ENCODE measurements around the gene PEMT. TPM values are rescaled to one million over a fixed set of nuclear protein-coding genes. Genes with fewer than 3 reads are reported as not detected.

The PEMT gene
- total RNA-seq, 1 experiment from 2014 or later = 35.4 TPM

GRCh38 chr17:17536702-17537101 is 54.8 kb downstream of the PEMT start:
- DNase-seq (ENCODE audit: low read depth) = no peak

GRCh38 chr17:17535957-17536356 is 55.6 kb downstream of the PEMT start:
- DNase-seq (ENCODE audit: low read depth) = peak; percentile 35

- no peak for DNase-seq (ENCODE audit: low read depth)
These were observed 57.5 kb downstream of the PEMT start for GRCh38 chr17:17533901-17534441.

- no peak for DNase-seq (ENCODE audit: low read depth)
These were observed 58.5 kb downstream of the PEMT start for GRCh38 chr17:17532991-17533390.

- DNase-seq (ENCODE audit: low read depth) = no peak
These were observed 60.4 kb downstream of the PEMT start for GRCh38 chr17:17531156-17531555.

- no peak for DNase-seq (ENCODE audit: low read depth)
These were observed 62.5 kb downstream of the PEMT start for GRCh38 chr17:17528696-17529652.

- no peak for DNase-seq (ENCODE audit: low read depth)
These were observed 63.5 kb downstream of the PEMT start for GRCh38 chr17:17527956-17528500.

- DNase-seq (ENCODE audit: low read depth) = no peak
These were observed 64.0 kb downstream of the PEMT start for GRCh38 chr17:17527534-17527933.

- no peak for DNase-seq (ENCODE audit: low read depth)
These were observed 65.1 kb downstream of the PEMT start for GRCh38 chr17:17526369-17526768.

- no peak for DNase-seq (ENCODE audit: low read depth)
These were observed 65.6 kb downstream of the PEMT start for GRCh38 chr17:17525956-17526355.

GRCh38 chr17:17525311-17525710 is 66.2 kb downstream of the PEMT start:
- DNase-seq (ENCODE audit: low read depth) = no peak

GRCh38 chr17:17523731-17524490 is 67.6 kb downstream of the PEMT start:
- DNase-seq (ENCODE audit: low read depth) = no peak

GRCh38 chr17:17523001-17523730 is 68.3 kb downstream of the PEMT start:
- no peak for DNase-seq (ENCODE audit: low read depth)

- no peak for DNase-seq (ENCODE audit: low read depth)
These were observed 70.8 kb downstream of the PEMT start for GRCh38 chr17:17520599-17521232.

- DNase-seq (ENCODE audit: low read depth) = no peak
These were observed 71.6 kb downstream of the PEMT start for GRCh38 chr17:17519886-17520285.

- DNase-seq (ENCODE audit: low read depth) = no peak
These were observed 72.6 kb downstream of the PEMT start for GRCh38 chr17:17518951-17519350.

GRCh38 chr17:17518014-17518413 is 73.5 kb downstream of the PEMT start:
- DNase-seq (ENCODE audit: low read depth) = no peak

GRCh38 chr17:17516941-17517720 is 74.4 kb downstream of the PEMT start:
- no peak for DNase-seq (ENCODE audit: low read depth)

- DNase-seq (ENCODE audit: low read depth) = peak; percentile 29
These were observed 75.3 kb downstream of the PEMT start for GRCh38 chr17:17515934-17516930.
